ENCODE results near the gene USP3. TPM values are rescaled to one million over a fixed set of nuclear protein-coding genes. Genes with fewer than 3 reads are reported as not detected.
"Not testable (repeated sequence)": the region's sequence is repeated elsewhere in the genome, so short reads cannot be mapped to it uniquely, and the experiment has no call there.

USP3 gene
- total RNA-seq, 4 donors from 2014 or later: 36.6 to 50.3 (median 45.5) TPM

DNA sequence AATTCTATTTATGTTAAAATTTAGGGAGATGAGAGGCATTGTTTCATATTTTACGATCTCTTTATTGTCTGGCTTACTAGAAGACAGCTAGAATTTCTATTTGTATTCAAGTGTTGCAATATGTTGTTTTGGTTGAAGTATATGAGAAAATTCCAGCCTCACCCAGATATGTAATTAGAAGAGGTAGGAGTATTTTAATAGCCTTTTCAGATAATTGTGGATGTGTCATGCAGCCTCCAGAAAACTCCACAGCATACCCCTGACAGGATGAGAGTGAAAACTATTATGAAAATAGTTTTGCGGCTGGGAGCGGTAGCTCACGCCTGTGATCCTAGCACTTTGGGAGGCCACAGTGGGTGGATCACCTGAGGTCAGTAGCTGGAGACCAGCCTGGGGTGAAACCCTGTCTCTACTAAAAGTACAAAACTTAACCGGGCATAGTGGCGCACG, 21.5 kb upstream of the USP3 start:
- no peak overlapping the region for H3K27ac ChIP-seq
- no peaks in the 10 kb centered on the region for H3K27me3 ChIP-seq
- H3K9me3 ChIP-seq: no peaks in the 10 kb centered on the region
- no peaks in the 10 kb centered on the region for H3K36me3 ChIP-seq
- WGBS, 2 donors (ENCODE audit: low coverage in 1 of 2): 80 to 88% methylated on average over 6 to 7 of the region's 7 CpGs
- no peak for ATAC-seq
- peaks cover 0 to 21% (median 0%) of the 10 kb centered on the region in 3 donors for H3K4me1 ChIP-seq
- H3K4me3 ChIP-seq: no peak overlapping the region
- no peak for TF ChIP-seq EP300 (IDR thresholded peaks at IDR 0.05)
- no peak for TF ChIP-seq POLR2A (IDR thresholded peaks at IDR 0.05)
- TF ChIP-seq POLR2AphosphoS5 (IDR thresholded peaks at IDR 0.05): no peak
- no peak for TF ChIP-seq CTCF (IDR thresholded peaks at IDR 0.05)

DNA sequence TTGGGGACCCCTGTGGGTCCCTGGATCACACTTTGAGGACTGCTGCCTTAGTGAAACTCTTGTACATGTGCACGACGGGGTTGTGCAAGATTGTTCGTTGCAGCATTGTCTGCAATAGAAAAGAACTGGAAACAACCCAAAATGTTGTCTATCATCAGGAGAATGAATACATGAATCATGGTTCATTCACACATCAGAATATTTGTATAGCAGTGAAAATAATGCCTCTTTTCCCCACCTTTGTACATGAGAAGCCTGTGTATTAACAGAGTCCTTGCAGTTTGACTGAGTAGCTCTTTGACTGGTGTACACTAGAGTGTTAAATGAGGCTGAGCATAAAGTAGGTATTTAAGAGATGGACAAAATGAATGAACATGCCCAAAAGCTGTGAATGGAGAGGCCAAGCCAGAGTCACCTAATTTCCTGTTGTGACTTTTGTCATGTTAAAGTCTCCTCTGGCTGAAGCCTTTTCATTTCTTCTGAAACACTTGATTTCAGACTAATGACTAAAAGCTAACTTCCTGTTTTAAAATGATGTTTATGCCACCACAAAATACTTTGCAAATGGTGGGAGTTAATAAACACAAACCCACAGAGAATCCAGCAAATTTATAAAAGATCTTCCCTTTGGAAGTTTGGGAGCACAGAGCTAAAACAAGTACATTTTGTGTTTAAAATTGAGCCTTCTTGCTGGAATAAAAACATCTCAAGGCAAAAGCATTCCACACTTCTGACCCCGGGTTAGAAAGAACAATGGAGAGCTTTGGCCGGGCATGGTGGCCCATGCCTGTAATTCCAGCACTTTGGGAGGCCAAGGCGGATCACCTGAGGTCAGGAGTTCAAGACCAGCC, 20.6 kb upstream of the USP3 start:
- H3K36me3 ChIP-seq: no peaks in the 10 kb centered on the region
- H3K27ac ChIP-seq: no peak overlapping the region
- TF ChIP-seq POLR2A (IDR thresholded peaks at IDR 0.05) (no peak), EP300 (IDR thresholded peaks at IDR 0.05) (no peak), CTCF (IDR thresholded peaks at IDR 0.05) (no peak), POLR2AphosphoS5 (IDR thresholded peaks at IDR 0.05) (no peak)
- no peak for ATAC-seq
- no peaks in the 10 kb centered on the region for H3K27me3 ChIP-seq
- 55 to 57% methylated on average over 5 to 6 of the region's 6 CpGs for WGBS, 2 donors (ENCODE audit: low coverage in 1 of 2)
- peaks cover 0 to 21% (median 0%) of the 10 kb centered on the region in 3 donors for H3K4me1 ChIP-seq
- no peaks in the 10 kb centered on the region for H3K9me3 ChIP-seq
- H3K4me3 ChIP-seq: no peak overlapping the region

GRCh38 chr15:63484433-63485186, 19.8 kb upstream of the USP3 start:
- no peak for ATAC-seq
- Histone ChIP-seq H3K27ac (no peak overlapping the region), H3K9me3 (no peaks in the 10 kb centered on the region), H3K4me1 (peaks cover 0 to 15% (median 0%) of the 10 kb centered on the region in 3 donors), H3K36me3 (no peaks in the 10 kb centered on the region), H3K27me3 (no peaks in the 10 kb centered on the region), H3K4me3 (no peak overlapping the region)
- TF ChIP-seq POLR2A (IDR thresholded peaks at IDR 0.05): no peak
- no peak for TF ChIP-seq EP300 (IDR thresholded peaks at IDR 0.05)
- no peak for TF ChIP-seq CTCF (IDR thresholded peaks at IDR 0.05)
- WGBS, 2 donors (ENCODE audit: low coverage in 1 of 2): 50 to 60% methylated on average over 2 to 4 of the region's 6 CpGs

GRCh38 chr15:63487076-63487757, 17.2 kb upstream of the USP3 start:
- Histone ChIP-seq H3K36me3 (no peaks in the 10 kb centered on the region), H3K4me1 (peaks cover 0 to 14% (median 6%) of the 10 kb centered on the region in 3 donors), H3K27me3 (no peaks in the 10 kb centered on the region), H3K4me3 (no peak overlapping the region), H3K27ac (no peak overlapping the region), H3K9me3 (no peaks in the 10 kb centered on the region)
- peak; percentile 82 for ATAC-seq
- 21 to 30% methylated on average over 12 to 16 of the region's 16 CpGs for WGBS, 2 donors (ENCODE audit: low coverage in 1 of 2)
- TF ChIP-seq CTCF (IDR thresholded peaks at IDR 0.05): peak; percentile 83 to 93 (median 88)
- no peak for TF ChIP-seq POLR2AphosphoS5 (IDR thresholded peaks at IDR 0.05)

DNA sequence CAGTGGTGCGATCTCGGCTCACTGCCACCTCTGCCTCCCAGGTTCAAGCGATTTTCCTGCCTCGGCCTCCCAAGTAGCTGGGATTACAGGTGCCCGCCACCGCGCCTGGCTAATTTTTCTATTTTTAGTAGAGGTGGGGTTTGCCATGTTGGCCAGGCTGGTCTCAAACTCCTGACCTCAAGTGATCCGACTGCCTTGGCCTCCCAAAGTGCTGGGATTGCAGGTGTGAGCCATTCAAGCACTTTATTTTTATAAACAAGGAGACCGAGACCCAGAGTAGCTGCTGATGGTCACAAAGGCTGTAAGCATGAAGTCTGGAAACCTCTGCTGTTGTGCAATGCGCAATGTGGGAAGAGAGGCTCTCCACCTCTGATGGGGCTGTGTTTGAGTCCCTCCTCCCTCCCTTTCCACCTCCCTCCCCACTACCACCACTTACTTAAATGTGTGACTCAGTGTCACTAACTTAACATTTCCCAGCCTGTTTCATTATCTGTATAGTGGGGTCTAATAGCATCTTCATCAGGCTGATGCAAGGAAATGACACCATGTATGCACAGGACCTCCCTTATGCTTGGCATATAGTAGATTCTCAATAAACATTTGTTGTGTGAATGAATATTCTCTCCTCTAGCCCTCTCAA, 16.5 kb upstream of the USP3 start:
- WGBS, 2 donors (ENCODE audit: low coverage in 1 of 2): 90 to 91% methylated on average over 6 to 7 of the region's 10 CpGs
- not testable (repeated sequence) for H3K36me3 ChIP-seq, ATAC-seq, H3K4me3 ChIP-seq, H3K27ac ChIP-seq, H3K9me3 ChIP-seq, H3K27me3 ChIP-seq
- peaks cover 0 to 16% (median 8%) of the 10 kb centered on the region in 3 donors for H3K4me1 ChIP-seq

Measured in gastroesophageal sphincter (tissue), 4 donors.